ENCODE data around the gene CLTC. TPM values are rescaled to one million over a fixed set of nuclear protein-coding genes. Genes with fewer than 3 reads are reported as not detected.

The CLTC gene
- total and polyA plus RNA-seq, 2 of the 8 experiments (the other 6 are each of a cell fraction or from before 2014, with no cell fraction given), result 175 to 283 TPM

DNA sequence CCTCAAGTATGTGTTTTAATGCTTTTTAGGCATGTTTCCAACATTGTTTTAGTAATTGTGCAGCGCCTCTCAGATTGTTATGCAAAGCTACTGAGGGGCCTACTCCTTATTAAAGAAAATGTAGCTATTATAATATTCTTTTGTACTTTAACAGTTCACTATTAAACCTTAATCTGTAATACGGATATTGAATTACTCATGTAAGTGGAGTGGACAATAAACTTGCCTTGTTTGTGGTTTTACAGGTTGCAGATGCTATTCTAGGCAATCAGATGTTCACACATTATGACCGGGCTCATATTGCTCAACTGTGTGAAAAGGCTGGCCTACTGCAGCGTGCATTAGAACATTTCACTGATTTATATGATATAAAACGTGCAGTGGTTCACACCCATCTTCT lies 46.5 kb downstream of the CLTC start (continued):
- TF ChIP-seq, protein P1, sequence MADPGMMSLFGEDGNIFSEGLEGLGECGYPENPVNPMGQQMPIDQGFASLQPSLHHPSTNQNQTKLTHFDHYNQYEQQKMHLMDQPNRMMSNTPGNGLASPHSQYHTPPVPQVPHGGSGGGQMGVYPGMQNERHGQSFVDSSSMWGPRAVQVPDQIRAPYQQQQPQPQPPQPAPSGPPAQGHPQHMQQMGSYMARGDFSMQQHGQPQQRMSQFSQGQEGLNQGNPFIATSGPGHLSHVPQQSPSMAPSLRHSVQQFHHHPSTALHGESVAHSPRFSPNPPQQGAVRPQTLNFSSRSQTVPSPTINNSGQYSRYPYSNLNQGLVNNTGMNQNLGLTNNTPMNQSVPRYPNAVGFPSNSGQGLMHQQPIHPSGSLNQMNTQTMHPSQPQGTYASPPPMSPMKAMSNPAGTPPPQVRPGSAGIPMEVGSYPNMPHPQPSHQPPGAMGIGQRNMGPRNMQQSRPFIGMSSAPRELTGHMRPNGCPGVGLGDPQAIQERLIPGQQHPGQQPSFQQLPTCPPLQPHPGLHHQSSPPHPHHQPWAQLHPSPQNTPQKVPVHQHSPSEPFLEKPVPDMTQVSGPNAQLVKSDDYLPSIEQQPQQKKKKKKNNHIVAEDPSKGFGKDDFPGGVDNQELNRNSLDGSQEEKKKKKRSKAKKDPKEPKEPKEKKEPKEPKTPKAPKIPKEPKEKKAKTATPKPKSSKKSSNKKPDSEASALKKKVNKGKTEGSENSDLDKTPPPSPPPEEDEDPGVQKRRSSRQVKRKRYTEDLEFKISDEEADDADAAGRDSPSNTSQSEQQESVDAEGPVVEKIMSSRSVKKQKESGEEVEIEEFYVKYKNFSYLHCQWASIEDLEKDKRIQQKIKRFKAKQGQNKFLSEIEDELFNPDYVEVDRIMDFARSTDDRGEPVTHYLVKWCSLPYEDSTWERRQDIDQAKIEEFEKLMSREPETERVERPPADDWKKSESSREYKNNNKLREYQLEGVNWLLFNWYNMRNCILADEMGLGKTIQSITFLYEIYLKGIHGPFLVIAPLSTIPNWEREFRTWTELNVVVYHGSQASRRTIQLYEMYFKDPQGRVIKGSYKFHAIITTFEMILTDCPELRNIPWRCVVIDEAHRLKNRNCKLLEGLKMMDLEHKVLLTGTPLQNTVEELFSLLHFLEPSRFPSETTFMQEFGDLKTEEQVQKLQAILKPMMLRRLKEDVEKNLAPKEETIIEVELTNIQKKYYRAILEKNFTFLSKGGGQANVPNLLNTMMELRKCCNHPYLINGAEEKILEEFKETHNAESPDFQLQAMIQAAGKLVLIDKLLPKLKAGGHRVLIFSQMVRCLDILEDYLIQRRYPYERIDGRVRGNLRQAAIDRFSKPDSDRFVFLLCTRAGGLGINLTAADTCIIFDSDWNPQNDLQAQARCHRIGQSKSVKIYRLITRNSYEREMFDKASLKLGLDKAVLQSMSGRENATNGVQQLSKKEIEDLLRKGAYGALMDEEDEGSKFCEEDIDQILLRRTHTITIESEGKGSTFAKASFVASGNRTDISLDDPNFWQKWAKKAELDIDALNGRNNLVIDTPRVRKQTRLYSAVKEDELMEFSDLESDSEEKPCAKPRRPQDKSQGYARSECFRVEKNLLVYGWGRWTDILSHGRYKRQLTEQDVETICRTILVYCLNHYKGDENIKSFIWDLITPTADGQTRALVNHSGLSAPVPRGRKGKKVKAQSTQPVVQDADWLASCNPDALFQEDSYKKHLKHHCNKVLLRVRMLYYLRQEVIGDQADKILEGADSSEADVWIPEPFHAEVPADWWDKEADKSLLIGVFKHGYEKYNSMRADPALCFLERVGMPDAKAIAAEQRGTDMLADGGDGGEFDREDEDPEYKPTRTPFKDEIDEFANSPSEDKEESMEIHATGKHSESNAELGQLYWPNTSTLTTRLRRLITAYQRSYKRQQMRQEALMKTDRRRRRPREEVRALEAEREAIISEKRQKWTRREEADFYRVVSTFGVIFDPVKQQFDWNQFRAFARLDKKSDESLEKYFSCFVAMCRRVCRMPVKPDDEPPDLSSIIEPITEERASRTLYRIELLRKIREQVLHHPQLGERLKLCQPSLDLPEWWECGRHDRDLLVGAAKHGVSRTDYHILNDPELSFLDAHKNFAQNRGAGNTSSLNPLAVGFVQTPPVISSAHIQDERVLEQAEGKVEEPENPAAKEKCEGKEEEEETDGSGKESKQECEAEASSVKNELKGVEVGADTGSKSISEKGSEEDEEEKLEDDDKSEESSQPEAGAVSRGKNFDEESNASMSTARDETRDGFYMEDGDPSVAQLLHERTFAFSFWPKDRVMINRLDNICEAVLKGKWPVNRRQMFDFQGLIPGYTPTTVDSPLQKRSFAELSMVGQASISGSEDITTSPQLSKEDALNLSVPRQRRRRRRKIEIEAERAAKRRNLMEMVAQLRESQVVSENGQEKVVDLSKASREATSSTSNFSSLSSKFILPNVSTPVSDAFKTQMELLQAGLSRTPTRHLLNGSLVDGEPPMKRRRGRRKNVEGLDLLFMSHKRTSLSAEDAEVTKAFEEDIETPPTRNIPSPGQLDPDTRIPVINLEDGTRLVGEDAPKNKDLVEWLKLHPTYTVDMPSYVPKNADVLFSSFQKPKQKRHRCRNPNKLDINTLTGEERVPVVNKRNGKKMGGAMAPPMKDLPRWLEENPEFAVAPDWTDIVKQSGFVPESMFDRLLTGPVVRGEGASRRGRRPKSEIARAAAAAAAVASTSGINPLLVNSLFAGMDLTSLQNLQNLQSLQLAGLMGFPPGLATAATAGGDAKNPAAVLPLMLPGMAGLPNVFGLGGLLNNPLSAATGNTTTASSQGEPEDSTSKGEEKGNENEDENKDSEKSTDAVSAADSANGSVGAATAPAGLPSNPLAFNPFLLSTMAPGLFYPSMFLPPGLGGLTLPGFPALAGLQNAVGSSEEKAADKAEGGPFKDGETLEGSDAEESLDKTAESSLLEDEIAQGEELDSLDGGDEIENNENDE (IDR thresholded peaks at IDR 0.05; ENCODE audit: insufficient replicate concordance, low read length), result no peak
- TF ChIP-seq SRF (IDR thresholded peaks at IDR 0.05; ENCODE audit: low read depth, low read length), result no peak
- TF ChIP-seq CHD2 (IDR thresholded peaks at IDR 0.05; ENCODE audit: low read length), result no peak
- TF ChIP-seq, protein P2, sequence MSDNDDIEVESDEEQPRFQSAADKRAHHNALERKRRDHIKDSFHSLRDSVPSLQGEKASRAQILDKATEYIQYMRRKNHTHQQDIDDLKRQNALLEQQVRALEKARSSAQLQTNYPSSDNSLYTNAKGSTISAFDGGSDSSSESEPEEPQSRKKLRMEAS (IDR thresholded peaks at IDR 0.05), result no peak
- TF ChIP-seq, protein P3, sequence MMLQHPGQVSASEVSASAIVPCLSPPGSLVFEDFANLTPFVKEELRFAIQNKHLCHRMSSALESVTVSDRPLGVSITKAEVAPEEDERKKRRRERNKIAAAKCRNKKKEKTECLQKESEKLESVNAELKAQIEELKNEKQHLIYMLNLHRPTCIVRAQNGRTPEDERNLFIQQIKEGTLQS (IDR thresholded peaks at IDR 0.05; ENCODE audit: insufficient read depth, low read depth, low read length), result no peak
- no peak for TF ChIP-seq GTF2F1 (IDR thresholded peaks at IDR 0.05; ENCODE audit: borderline replicate concordance, low read depth, low read length)
- TF ChIP-seq EZH2 (IDR thresholded peaks at IDR 0.05; ENCODE audit: low read depth, low read length, severe bottlenecking), result no peak
- TF ChIP-seq, protein P4, sequence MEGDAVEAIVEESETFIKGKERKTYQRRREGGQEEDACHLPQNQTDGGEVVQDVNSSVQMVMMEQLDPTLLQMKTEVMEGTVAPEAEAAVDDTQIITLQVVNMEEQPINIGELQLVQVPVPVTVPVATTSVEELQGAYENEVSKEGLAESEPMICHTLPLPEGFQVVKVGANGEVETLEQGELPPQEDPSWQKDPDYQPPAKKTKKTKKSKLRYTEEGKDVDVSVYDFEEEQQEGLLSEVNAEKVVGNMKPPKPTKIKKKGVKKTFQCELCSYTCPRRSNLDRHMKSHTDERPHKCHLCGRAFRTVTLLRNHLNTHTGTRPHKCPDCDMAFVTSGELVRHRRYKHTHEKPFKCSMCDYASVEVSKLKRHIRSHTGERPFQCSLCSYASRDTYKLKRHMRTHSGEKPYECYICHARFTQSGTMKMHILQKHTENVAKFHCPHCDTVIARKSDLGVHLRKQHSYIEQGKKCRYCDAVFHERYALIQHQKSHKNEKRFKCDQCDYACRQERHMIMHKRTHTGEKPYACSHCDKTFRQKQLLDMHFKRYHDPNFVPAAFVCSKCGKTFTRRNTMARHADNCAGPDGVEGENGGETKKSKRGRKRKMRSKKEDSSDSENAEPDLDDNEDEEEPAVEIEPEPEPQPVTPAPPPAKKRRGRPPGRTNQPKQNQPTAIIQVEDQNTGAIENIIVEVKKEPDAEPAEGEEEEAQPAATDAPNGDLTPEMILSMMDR (IDR thresholded peaks at IDR 0.05; ENCODE audit: control extremely low read depth in 1 of 3, insufficient read depth in 1 of 3, low read depth in 1 of 3, low read length in 3 of 3), result no peak

All from H1 (cell line).